ENCODE measurements around the gene SQSTM1. TPM values are rescaled to one million over a fixed set of nuclear protein-coding genes. Genes with fewer than 3 reads are reported as not detected.

SQSTM1 gene
- total and polyA plus RNA-seq, 4 donors, result 127 to 330 (median 256) TPM

- H3K27ac ChIP-seq (ENCODE audit: low read depth in 1 of 2, low read length in 2 of 2), result peak overlapping the region; percentile 78 to 88
- peaks cover under 1 to 11% (median 1%) of the 10 kb centered on the region in 4 donors for H3K36me3 ChIP-seq (ENCODE audit: control insufficient read depth in 4 of 4, insufficient read depth in 3 of 4, low read depth in 1 of 4, low read length in 3 of 4)
- TF ChIP-seq CTCF (IDR thresholded peaks at IDR 0.05; ENCODE audit: low read depth, low read length, missing input control) (no peak), EGR1 (IDR thresholded peaks at IDR 0.05; ENCODE audit: low read depth in 2 of 2) (no peak), ATF3 (IDR thresholded peaks at IDR 0.05) (no peak), ZBTB33 (IDR thresholded peaks at IDR 0.05) (no peak), GABPA (IDR thresholded peaks at IDR 0.05 in 1 of 2, conservative IDR thresholded peaks at IDR 0.05 in 1 of 2) (no peak), RAD21 (IDR thresholded peaks at IDR 0.05) (no peak), HNF4G (IDR thresholded peaks at IDR 0.05) (no peak), RXRA (IDR thresholded peaks at IDR 0.05) (no peak), REST (IDR thresholded peaks at IDR 0.05) (no peak), FOXA2 (IDR thresholded peaks at IDR 0.05) (no peak), FOXA1 (IDR thresholded peaks at IDR 0.05) (no peak), NR2F2 (IDR thresholded peaks at IDR 0.05) (no peak), TAF1 (conservative IDR thresholded peaks at IDR 0.05) (no peak), MAX (IDR thresholded peaks at IDR 0.05) (no peak), HNF4A (conservative IDR thresholded peaks at IDR 0.05) (no peak), JUND (IDR thresholded peaks at IDR 0.05) (no peak), SP1 (IDR thresholded peaks at IDR 0.05) (no peak)
- WGBS, result under 1% methylated on average over 32 of the region's 32 CpGs
- no peaks in the 10 kb centered on the region for H3K9me3 ChIP-seq (ENCODE audit: control insufficient read depth in 4 of 4, low read length in 3 of 4)
- H3K4me1 ChIP-seq (ENCODE audit: control insufficient read depth in 4 of 4, insufficient read depth in 4 of 4, low read length in 3 of 4), result peaks cover 0 to 7% (median 3%) of the 10 kb centered on the region in 4 donors
- peak overlapping the region; percentile 66 to 91 (median 91) for H3K4me3 ChIP-seq (ENCODE audit: low read depth in 1 of 3, low read length in 3 of 3)
- H3K27me3 ChIP-seq (ENCODE audit: control insufficient read depth in 4 of 4, insufficient read depth in 4 of 4, low read length in 3 of 4), result no peaks in the 10 kb centered on the region
- peak; percentile 43 for DNase-seq (ENCODE audit: low spot score)
- H3K9ac ChIP-seq (ENCODE audit: low read depth in 1 of 2, low read length in 2 of 2), result peak overlapping the region; percentile 10 to 45
These were observed 37.5 kb downstream of the SQSTM1 start for GRCh38 chr5:179858241-179858585.

All from liver (tissue), 9 donors.